ENCODE measurements around the gene TBPL2. TPM values are rescaled to one million over a fixed set of nuclear protein-coding genes. Genes with fewer than 3 reads are reported as not detected.

Gene TBPL2
- total RNA-seq, 1 donor from 2014 or later = not detected

DNA sequence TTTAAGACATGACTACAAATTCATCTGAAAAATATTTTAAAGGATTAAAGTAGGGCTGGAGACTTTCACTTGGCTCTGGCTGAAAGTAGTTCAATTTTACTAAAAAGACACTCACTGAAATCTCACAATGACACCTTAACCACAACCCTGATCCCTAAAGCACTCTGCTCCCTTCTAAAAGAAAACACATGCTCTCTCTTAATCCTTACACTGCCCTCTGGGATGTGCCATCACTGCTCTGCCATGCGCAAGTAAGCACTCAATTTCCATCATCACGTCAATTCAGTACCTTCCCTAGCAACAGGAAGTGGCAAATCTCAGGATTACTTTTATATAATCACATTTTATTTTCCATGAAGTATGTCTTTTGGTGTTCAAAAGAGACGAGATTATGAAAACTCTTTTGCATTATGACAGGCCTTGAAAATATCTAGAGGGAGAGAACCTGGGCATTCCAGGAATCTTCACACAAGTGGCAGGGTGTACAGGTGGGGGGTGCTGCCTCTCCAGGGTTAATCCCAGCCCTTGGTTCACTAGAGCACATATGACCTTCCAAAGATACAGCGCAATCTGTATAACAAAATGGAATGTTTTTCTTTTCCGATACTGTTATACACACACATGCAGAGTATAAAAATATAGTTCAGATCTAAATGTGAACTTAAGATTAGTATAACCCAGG, 36.1 kb downstream of the TBPL2 start:
- no peak overlapping the region for H3K4me3 ChIP-seq
- H3K27ac ChIP-seq = no peak overlapping the region
- H3K27me3 ChIP-seq (ENCODE audit: low read depth) = no peaks in the 10 kb centered on the region
- peaks cover 15% of the 10 kb centered on the region for H3K36me3 ChIP-seq
- TF ChIP-seq, protein P1, sequence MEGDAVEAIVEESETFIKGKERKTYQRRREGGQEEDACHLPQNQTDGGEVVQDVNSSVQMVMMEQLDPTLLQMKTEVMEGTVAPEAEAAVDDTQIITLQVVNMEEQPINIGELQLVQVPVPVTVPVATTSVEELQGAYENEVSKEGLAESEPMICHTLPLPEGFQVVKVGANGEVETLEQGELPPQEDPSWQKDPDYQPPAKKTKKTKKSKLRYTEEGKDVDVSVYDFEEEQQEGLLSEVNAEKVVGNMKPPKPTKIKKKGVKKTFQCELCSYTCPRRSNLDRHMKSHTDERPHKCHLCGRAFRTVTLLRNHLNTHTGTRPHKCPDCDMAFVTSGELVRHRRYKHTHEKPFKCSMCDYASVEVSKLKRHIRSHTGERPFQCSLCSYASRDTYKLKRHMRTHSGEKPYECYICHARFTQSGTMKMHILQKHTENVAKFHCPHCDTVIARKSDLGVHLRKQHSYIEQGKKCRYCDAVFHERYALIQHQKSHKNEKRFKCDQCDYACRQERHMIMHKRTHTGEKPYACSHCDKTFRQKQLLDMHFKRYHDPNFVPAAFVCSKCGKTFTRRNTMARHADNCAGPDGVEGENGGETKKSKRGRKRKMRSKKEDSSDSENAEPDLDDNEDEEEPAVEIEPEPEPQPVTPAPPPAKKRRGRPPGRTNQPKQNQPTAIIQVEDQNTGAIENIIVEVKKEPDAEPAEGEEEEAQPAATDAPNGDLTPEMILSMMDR (IDR thresholded peaks at IDR 0.05) = no peak
- DNase-seq (no peak), ATAC-seq (no peak)
- intact Hi-C loops (cut with DNase I) = no loop called here
- H3K9me3 ChIP-seq = no peaks in the 10 kb centered on the region
- H3K4me1 ChIP-seq = peaks cover under 1% of the 10 kb centered on the region

DNA sequence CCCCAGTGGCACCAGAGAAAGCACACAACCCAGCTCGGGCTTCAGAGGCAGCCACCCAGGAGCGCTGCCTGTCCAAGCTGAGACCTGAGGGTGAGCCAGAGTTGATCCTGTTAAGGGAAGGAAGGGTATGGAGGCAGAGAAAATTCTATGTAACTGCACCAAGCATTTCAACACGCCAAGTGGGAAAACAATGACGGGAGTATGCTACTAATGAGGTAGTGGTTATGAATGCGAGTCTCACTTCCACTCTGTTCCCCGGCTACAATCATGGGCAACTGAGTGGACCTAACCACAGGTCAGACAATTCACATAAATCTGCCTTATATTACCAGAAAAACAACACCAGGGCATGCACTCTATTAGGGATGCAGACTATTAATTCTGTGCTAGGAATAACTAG, 38.7 kb downstream of the TBPL2 start:
- TF ChIP-seq, protein P1 (IDR thresholded peaks at IDR 0.05) = no peak
- H3K4me3 ChIP-seq = no peak overlapping the region

DNA sequence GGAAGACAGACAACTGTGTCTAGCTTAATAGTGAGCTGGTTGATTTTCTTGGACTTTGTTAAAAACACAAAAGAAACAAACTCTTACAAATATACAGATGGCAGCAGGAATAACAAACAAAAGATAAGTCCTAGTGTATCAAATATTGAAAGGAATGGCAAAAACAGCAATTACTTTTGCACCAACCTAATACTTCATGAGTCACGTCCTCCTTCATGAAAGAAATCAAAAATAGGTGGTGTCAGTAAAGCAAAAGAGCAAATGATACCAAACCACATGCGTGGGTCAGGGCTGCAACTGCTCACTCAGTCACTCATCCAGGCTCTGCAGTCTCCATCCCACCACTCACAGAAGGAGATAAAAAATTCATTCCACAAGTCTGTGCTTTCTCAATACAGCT, 40.6 kb downstream of the TBPL2 start:
- ATAC-seq = no peak
- TF ChIP-seq, protein P1 (IDR thresholded peaks at IDR 0.05) = no peak
- peaks cover 19% of the 10 kb centered on the region for H3K36me3 ChIP-seq
- H3K9me3 ChIP-seq = no peaks in the 10 kb centered on the region
- DNase-seq = no peak
- no peak overlapping the region for H3K27ac ChIP-seq
- no peaks in the 10 kb centered on the region for H3K27me3 ChIP-seq (ENCODE audit: low read depth)
- H3K4me1 ChIP-seq = no peaks in the 10 kb centered on the region
- no peak overlapping the region for H3K4me3 ChIP-seq
- intact Hi-C loops (cut with DNase I) = no loop called here

More for the DNA sequence above, 38.7 kb downstream of the TBPL2 start:
- Histone ChIP-seq H3K4me1 (no peaks in the 10 kb centered on the region), H3K27ac (no peak overlapping the region), H3K27me3 (ENCODE audit: low read depth) (no peaks in the 10 kb centered on the region), H3K36me3 (peaks cover 2% of the 10 kb centered on the region), H3K9me3 (no peaks in the 10 kb centered on the region)
- ATAC-seq = no peak
- no peak for DNase-seq
- intact Hi-C loops (cut with DNase I) = no loop called here

DNA sequence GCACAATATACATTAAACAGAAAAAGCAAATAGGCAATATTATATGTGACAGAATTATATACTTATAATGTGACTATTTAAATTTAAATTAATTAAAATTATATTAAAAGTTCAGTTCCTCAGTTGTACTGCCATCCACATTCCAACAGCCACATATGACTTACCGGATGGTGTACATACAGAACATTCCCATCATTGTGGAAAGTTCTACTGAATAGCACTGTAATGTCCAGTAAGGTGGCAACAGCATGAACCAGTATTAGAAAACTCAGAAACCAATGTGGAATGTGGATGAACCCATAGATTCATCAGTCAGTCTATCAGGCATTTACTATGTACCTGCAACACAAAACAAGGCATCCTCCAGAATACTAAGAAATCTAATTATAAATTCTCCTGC, 41.2 kb downstream of the TBPL2 start:
- intact Hi-C loops (cut with DNase I) = no loop called here
- H3K4me3 ChIP-seq = no peak overlapping the region
- TF ChIP-seq, protein P1 (IDR thresholded peaks at IDR 0.05) = no peak
- H3K4me1 ChIP-seq = no peaks in the 10 kb centered on the region
- H3K27me3 ChIP-seq (ENCODE audit: low read depth) = no peaks in the 10 kb centered on the region
- H3K27ac ChIP-seq = no peak overlapping the region
- DNase-seq (no peak), ATAC-seq (no peak)
- H3K9me3 ChIP-seq = no peaks in the 10 kb centered on the region
- H3K36me3 ChIP-seq = peaks cover 26% of the 10 kb centered on the region

DNA sequence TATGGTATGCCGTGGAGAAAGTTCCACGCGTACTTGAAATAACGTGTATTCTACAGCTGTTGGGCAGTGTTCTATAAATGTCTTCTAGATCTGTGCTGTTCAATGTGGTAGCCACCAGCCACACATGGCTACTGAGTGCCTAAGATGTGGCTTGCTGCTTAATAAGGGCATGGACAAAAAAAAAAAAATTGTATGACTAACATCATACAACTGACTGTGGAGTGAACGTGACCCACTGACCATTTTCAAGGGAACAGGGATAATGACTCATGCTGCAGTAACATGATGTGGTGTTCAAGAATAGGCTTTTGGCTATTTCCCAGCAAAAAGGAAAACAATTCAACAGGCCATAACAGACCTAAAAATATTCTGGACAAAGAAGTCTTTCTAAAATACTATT, 41.7 kb downstream of the TBPL2 start:
- Histone ChIP-seq H3K27me3 (ENCODE audit: low read depth) (no peaks in the 10 kb centered on the region), H3K4me3 (no peak overlapping the region), H3K4me1 (no peaks in the 10 kb centered on the region), H3K27ac (no peak overlapping the region), H3K36me3 (peaks cover 30% of the 10 kb centered on the region), H3K9me3 (no peaks in the 10 kb centered on the region)
- no peak for DNase-seq
- no peak for ATAC-seq
- intact Hi-C loops (cut with DNase I) = no loop called here
- TF ChIP-seq, protein P1 (IDR thresholded peaks at IDR 0.05) = no peak
